Measurements from ENCODE around the gene B9D2. TPM values are rescaled to one million over a fixed set of nuclear protein-coding genes. Genes with fewer than 3 reads are reported as not detected.
A peak's percentile ranks its signal among the peaks of the same experiment; 100 is the strongest.

The B9D2 gene
- total and polyA plus RNA-seq, 9 donors, result 0.83 to 7.2 (median 4.7) TPM

- intact Hi-C loops (cut with DNase I), result loop anchor here in 2 of 4 donors (2.0 to 10.0 kb wide), 2 partner anchors 29 to 111 kb away; partner anchors contain the start of genes DMAC2 (in 1 of the 2) and TGFB1 (in 1 of the 2)
- peak; percentile 85 to 92 (median 90) for DNase-seq
- Histone ChIP-seq H3K36me3 (no peaks in the 10 kb centered on the region), H3K4me1 (ENCODE audit: insufficient read depth) (peaks cover 36% of the 10 kb centered on the region), H3K27ac (peak overlapping the region; percentile 83 to 93), H3K27me3 (no peaks in the 10 kb centered on the region), H3K4me3 (no peak overlapping the region), H3K9me3 (no peaks in the 10 kb centered on the region)
- TF ChIP-seq POLR2A (IDR thresholded peaks at IDR 0.05) (no peak), EP300 (IDR thresholded peaks at IDR 0.05) (no peak)
- TF ChIP-seq, protein P1, sequence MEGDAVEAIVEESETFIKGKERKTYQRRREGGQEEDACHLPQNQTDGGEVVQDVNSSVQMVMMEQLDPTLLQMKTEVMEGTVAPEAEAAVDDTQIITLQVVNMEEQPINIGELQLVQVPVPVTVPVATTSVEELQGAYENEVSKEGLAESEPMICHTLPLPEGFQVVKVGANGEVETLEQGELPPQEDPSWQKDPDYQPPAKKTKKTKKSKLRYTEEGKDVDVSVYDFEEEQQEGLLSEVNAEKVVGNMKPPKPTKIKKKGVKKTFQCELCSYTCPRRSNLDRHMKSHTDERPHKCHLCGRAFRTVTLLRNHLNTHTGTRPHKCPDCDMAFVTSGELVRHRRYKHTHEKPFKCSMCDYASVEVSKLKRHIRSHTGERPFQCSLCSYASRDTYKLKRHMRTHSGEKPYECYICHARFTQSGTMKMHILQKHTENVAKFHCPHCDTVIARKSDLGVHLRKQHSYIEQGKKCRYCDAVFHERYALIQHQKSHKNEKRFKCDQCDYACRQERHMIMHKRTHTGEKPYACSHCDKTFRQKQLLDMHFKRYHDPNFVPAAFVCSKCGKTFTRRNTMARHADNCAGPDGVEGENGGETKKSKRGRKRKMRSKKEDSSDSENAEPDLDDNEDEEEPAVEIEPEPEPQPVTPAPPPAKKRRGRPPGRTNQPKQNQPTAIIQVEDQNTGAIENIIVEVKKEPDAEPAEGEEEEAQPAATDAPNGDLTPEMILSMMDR (IDR thresholded peaks at IDR 0.05), result no peak
- 3 to 10% (median 6%) methylated on average over 16 of the region's 16 CpGs for WGBS, 3 donors
Measured at GRCh38 chr19:41323430-41324125, 40.4 kb downstream of the B9D2 start.

DNA sequence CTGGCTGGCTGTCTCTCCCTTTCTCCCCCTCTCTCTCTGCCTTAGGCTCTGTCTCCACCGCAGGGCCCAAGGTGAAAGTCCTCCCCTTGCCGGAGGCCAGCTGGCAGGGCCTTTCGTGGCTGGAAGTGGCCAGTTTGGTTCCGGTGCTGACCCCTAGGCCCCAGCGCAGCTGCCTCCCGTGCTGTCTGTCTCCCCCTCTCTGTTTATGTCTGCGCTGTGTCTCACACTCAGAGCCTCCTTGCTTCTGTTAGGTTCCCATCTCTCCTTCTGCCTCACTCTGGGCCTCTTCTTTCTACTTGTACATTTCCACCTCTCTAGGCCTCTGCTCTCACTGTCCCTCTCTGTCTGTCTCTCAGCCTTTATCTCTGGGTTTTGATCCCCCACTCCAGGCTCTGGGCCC lies 40.9 kb downstream of the B9D2 start:
- Histone ChIP-seq H3K27ac (peak overlapping the region; percentile 83 to 93), H3K4me3 (no peak overlapping the region), H3K4me1 (ENCODE audit: insufficient read depth) (peaks cover 36% of the 10 kb centered on the region), H3K36me3 (no peaks in the 10 kb centered on the region), H3K9me3 (no peaks in the 10 kb centered on the region), H3K27me3 (no peaks in the 10 kb centered on the region)
- intact Hi-C loops (cut with DNase I), result loop anchor here in 1 of 4 donors (10.0 kb wide), 1 partner anchor 112 kb away; the partner anchor contains the start of gene DMAC2
- peak; percentile 68 to 84 (median 75) for DNase-seq
- WGBS, 3 donors, result 5 to 11% (median 9%) methylated on average over 7 of the region's 7 CpGs
- TF ChIP-seq EP300 (IDR thresholded peaks at IDR 0.05), result no peak
- TF ChIP-seq, protein P1 (IDR thresholded peaks at IDR 0.05), result no peak

DNA sequence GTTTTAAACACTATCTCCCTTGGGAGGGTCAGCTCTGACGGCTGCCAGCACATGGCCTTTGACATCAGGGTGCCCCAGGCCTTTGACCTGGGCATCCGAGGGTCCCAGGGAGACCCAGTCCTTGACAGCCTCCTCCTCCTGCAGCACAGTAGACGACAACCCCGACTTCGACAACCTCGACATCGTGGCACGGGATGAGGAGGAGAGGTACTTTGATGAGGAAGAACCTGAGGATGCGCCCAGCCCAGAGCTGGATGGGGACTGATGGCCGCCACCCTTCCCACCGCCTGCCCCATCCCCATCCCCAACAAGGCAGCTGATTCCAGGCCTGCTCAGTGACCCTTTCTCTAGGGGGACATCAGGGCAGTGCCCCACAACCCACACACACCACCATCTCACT lies 41.5 kb downstream of the B9D2 start:
- intact Hi-C loops (cut with DNase I), result loop anchor here in 1 of 4 donors (10.0 kb wide), 1 partner anchor 112 kb away; the partner anchor contains the start of gene DMAC2
- H3K27ac ChIP-seq, result peak overlapping the region; percentile 83 to 93
- DNase-seq, result peak in 2 of 5 donors; percentile 42 to 58
- no peaks in the 10 kb centered on the region for H3K27me3 ChIP-seq
- H3K4me1 ChIP-seq (ENCODE audit: insufficient read depth), result peaks cover 36% of the 10 kb centered on the region
- TF ChIP-seq EP300 (IDR thresholded peaks at IDR 0.05) (no peak), POLR2A (IDR thresholded peaks at IDR 0.05) (no peak)
- TF ChIP-seq, protein P1 (IDR thresholded peaks at IDR 0.05), result no peak
- 76 to 81% (median 76%) methylated on average over 11 of the region's 11 CpGs for WGBS, 3 donors
- H3K36me3 ChIP-seq, result no peaks in the 10 kb centered on the region
- no peaks in the 10 kb centered on the region for H3K9me3 ChIP-seq
- H3K4me3 ChIP-seq, result no peak overlapping the region

- intact Hi-C loops (cut with DNase I), result loop anchor here in 1 of 4 donors (10.0 kb wide), 1 partner anchor 113 kb away; the partner anchor contains the start of gene DMAC2
Measured at GRCh38 chr19:41321600-41322270, 42.2 kb downstream of the B9D2 start.

More at GRCh38 chr19:41321600-41322270, 42.2 kb downstream of the B9D2 start:
- peaks cover 36% of the 10 kb centered on the region for H3K4me1 ChIP-seq (ENCODE audit: insufficient read depth)
- 44 to 52% (median 48%) methylated on average over 10 of the region's 10 CpGs for WGBS, 3 donors
- no peak for TF ChIP-seq POLR2A (IDR thresholded peaks at IDR 0.05)
- TF ChIP-seq, protein P1 (IDR thresholded peaks at IDR 0.05), result peak in 2 of 3 donors; percentile 31 to 67
- no peaks in the 10 kb centered on the region for H3K27me3 ChIP-seq
- peak; percentile 49 to 72 (median 60) for DNase-seq
- H3K27ac ChIP-seq, result peak overlapping the region; percentile 63 to 93
- H3K9me3 ChIP-seq, result no peaks in the 10 kb centered on the region
- no peak overlapping the region for H3K4me3 ChIP-seq
- no peaks in the 10 kb centered on the region for H3K36me3 ChIP-seq

All from ovary (tissue), 9 donors.